Measurements from ENCODE around the gene CFAP47.

DNA sequence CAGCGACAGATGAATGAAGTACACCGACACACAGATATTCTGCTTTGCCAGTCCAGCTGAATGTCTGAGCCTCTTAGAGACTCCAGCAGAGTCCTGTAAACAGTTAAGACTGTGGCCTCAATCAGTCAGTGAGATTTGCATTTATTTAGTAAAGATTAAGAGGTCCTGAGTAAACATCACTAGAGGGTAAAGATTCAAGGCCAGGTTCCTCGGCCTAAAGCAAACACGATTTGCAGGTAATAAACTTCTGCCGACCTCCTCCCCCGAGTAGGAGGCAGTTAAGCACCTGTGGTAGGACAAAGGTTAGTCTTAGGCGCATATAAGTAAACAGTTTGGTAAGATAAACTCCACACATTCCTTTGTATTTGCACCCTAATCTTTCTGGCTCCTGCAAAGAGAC lies 99.6 kb downstream of the CFAP47 start:
- TF ChIP-seq, protein P1, sequence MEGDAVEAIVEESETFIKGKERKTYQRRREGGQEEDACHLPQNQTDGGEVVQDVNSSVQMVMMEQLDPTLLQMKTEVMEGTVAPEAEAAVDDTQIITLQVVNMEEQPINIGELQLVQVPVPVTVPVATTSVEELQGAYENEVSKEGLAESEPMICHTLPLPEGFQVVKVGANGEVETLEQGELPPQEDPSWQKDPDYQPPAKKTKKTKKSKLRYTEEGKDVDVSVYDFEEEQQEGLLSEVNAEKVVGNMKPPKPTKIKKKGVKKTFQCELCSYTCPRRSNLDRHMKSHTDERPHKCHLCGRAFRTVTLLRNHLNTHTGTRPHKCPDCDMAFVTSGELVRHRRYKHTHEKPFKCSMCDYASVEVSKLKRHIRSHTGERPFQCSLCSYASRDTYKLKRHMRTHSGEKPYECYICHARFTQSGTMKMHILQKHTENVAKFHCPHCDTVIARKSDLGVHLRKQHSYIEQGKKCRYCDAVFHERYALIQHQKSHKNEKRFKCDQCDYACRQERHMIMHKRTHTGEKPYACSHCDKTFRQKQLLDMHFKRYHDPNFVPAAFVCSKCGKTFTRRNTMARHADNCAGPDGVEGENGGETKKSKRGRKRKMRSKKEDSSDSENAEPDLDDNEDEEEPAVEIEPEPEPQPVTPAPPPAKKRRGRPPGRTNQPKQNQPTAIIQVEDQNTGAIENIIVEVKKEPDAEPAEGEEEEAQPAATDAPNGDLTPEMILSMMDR (conservative IDR thresholded peaks at IDR 0.05 in 1 of 2, IDR thresholded peaks at IDR 0.05 in 1 of 2; ENCODE audit: extremely low read depth in 1 of 2, insufficient read depth in 1 of 2, low read depth in 1 of 2, low read length in 2 of 2), result no peak
- TF ChIP-seq EZH2 (IDR thresholded peaks at IDR 0.05; ENCODE audit: borderline replicate concordance, low read length), result no peak
